GM13976 (cell line): Measurements from ENCODE around the gene VMP1.
"Not testable (repeated sequence)": the region's sequence is repeated elsewhere in the genome, so short reads cannot be mapped to it uniquely, and the experiment has no call there.

ENCODE experiments used
- DNase-seq: peaks from one replicate; pipeline ENCODE4 v3.0.0; 2012; ENCODE audit warnings: low spot score
- CTCF ChIP-seq: IDR thresholded peaks from 2 replicates; pipeline ENCODE4 v1.5.1; 2012; ENCODE audit warnings: borderline replicate concordance, mild to moderate bottlenecking; ENCODE audit not compliant: insufficient read depth; ENCODE audit errors: extremely low read depth, missing control alignments, control extremely low read depth
- in situ Hi-C: fragments of 300-500 bp; cut with MboI; formaldehyde crosslinking; loops from one replicate; pipeline ENCODE4 v1.12.0; 2022; ENCODE audit warnings: low sequenced_read_pairs, mixed read lengths, inconsistent platforms; ENCODE audit not compliant: unreplicated experiment

VMP1 gene

GRCh38 chr17:59796138-59796537 is 88.7 kb downstream of the VMP1 start:
- no peak for TF ChIP-seq CTCF
- DNase-seq = no peak
- in situ Hi-C loops = no loop called here

- in situ Hi-C loops = no loop called here
- no peak for DNase-seq
- no peak for TF ChIP-seq CTCF
These were observed 89.3 kb downstream of the VMP1 start for GRCh38 chr17:59796785-59797205.

GRCh38 chr17:59798111-59798510 is 90.7 kb downstream of the VMP1 start:
- TF ChIP-seq CTCF = no peak
- in situ Hi-C loops = no loop called here
- DNase-seq = no peak

GRCh38 chr17:59800530-59800942 is 93.1 kb downstream of the VMP1 start:
- TF ChIP-seq CTCF = no peak
- no peak for DNase-seq
- in situ Hi-C loops = no loop called here

GRCh38 chr17:59802160-59802559 is 94.7 kb downstream of the VMP1 start:
- DNase-seq = no peak
- TF ChIP-seq CTCF = no peak
- in situ Hi-C loops = no loop called here

GRCh38 chr17:59804901-59805465 is 97.5 kb downstream of the VMP1 start:
- no peak for TF ChIP-seq CTCF
- DNase-seq = no peak
- in situ Hi-C loops = no loop called here

GRCh38 chr17:59806322-59806721 is 98.9 kb downstream of the VMP1 start:
- DNase-seq, in situ Hi-C loops: not testable (repeated sequence)
